Panc1 (cell line): ENCODE measurements around the gene INTS6L.

Experiments used
- CTCF ChIP-seq: fragments of 450-650 bp; IDR thresholded peaks from 2 replicates; pipeline ENCODE4 v1.5.1; 2017; ENCODE audit warnings: mild to moderate bottlenecking
- POLR2AphosphoS5 ChIP-seq: IDR thresholded peaks from 2 replicates; pipeline ENCODE4 v1.6.1; 2012; ENCODE audit warnings: mild to moderate bottlenecking, low read depth, low read length, moderate library complexity
- REST ChIP-seq, 2 experiments: IDR thresholded peaks; 2 replicates each; pipeline ENCODE4 v1.6.1; 2011 to 2012; ENCODE audit warnings: low read depth in 2 of 2, control low read depth in 1 of 2, low read length in 1 of 2, mild to moderate bottlenecking in 1 of 2, moderate library complexity in 1 of 2; ENCODE audit not compliant: insufficient read depth in 1 of 2
- SIN3A ChIP-seq: IDR thresholded peaks from 2 replicates; pipeline ENCODE4 v1.6.1; 2012; ENCODE audit warnings: low read depth, mild to moderate bottlenecking, low read length, moderate library complexity, borderline replicate concordance; ENCODE audit not compliant: insufficient read depth
- TCF7L2 ChIP-seq: IDR thresholded peaks from 2 replicates; pipeline ENCODE4 v1.6.1; 2011; ENCODE audit warnings: mild to moderate bottlenecking, low read depth, low read length, inconsistent platforms

GRCh38 chrX:135528254-135528653 is 7.8 kb downstream of the INTS6L start:
- no peak for TF ChIP-seq SIN3A
- no peak for TF ChIP-seq CTCF
- no peak for TF ChIP-seq POLR2AphosphoS5
- no peak for TF ChIP-seq REST (IDR thresholded peaks at IDR 0.05; ENCODE audit: insufficient read depth in 1 of 2, low read depth in 2 of 2, low read length in 1 of 2)
- TF ChIP-seq TCF7L2: no peak
